NCI-H2081 treated with DMSO at 0.1 percent for 48 hours (cell line): ENCODE data around the gene ADAMTS19.
"Not testable (repeated sequence)": the region's sequence is repeated elsewhere in the genome, so short reads cannot be mapped to it uniquely, and the experiment has no call there.

Experiments
- DNase-seq: peaks from one replicate; lab custom pipeline; 2025; lab: John Stamatoyannopoulos, UW

ADAMTS19 gene

DNA sequence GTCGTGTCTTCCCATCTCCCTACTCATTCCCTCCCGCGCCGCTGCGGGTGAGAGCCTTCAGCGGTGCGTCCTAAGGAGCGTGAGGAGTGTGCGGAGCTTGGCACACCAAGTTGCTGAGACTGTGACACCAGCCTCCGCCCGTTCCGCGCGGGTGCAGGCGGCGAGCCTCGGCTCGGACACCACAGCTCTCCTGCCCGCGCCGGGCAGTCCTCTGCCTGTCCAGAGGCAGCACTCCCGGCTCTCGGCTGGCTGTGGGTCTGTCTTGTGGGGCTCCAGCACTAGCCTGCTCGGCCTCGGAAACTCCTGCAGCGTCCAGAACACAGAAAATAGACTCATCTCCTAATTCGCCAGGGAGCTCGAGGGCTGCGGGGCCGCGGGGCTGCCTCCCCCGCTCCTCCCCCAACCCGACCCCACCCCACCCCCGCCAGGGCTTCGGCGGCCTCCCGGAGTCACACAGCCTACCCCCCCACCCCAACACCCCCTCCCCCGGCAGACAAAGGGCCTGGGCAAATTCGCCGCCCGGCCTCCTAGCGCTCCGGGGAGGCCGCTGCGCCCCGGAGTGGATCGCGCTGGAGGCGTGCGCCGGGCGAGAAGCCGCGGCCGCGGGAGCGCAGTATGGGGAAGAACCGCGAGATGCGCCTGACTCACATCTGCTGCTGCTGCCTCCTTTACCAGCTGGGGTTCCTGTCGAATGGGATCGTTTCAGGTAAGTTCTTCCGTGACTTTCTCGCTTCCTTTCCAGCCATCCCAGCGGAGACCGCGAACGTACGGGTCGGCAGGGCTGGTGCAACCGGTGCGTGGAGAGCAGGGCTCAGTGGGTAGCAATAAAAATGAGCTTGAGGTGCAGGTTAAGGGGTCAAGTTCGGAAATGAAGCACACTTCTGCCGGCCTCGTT is at the start of gene ADAMTS19:
Gene ADAMTS19 (plus strand): TSS at position 522 of the 895 bp plus-strand sequence. CDS start 94 bp downstream, at position 616.
- no peak for DNase-seq

DNA sequence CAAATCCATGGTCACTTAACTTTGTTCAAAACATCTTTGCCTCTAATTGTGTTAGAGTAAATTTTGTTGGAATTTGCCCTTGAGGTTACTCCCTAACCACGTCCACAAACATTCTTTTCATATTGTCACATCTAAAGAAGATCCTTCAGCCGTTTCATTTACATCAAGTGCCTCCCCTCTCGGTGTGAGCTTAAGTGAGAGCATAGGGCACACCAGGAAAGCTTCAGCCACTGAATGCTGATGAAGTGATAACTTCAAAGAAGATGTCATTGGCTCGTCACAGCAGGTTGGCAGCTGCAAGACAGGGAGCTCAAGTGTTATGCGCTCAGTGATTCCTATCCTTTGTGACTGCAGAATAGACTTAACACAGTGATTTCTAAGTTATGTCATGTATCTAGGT is 49.6 kb upstream of the ADAMTS19 start:
- no peak for DNase-seq

DNA sequence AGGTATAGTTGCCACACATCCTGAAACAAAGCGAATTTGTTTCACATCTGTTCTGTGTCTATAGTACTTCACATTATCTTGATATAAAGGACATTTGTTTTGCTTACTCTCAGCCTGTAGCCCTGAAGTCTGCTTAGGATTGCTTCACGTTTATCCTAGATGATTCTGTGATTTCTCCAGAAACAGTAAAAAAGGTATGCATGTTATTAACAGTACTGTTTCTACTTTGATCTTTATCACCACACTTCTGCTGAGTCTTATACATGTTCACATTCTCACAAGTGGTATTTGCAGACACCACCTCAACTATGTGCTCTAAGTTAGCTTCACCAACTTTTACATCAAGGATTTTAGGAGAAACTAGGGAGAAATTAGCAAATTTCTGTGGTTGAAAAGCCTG is 47.4 kb upstream of the ADAMTS19 start:
- no peak for DNase-seq

GRCh38 chr5:129413570-129413969 is 46.5 kb upstream of the ADAMTS19 start:
- DNase-seq, result no peak

DNA sequence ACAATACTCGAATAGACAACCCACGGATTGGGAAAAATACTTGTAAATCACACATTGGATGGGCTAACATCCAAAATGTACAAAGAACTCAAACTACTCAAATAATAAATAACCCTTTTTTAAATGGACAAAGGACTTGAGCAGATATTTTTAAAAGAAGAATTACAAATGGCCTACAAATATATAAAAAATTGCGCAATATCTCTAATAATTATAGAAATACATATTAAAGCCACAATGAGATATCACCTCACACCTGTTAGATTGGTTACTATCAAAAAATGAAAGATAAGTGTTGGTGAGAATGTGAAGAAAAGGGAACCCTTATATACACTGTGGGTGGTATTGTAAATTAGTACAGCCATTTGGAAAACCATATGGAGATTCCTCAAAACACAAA is 40.8 kb upstream of the ADAMTS19 start:
- DNase-seq, result no peak

DNA sequence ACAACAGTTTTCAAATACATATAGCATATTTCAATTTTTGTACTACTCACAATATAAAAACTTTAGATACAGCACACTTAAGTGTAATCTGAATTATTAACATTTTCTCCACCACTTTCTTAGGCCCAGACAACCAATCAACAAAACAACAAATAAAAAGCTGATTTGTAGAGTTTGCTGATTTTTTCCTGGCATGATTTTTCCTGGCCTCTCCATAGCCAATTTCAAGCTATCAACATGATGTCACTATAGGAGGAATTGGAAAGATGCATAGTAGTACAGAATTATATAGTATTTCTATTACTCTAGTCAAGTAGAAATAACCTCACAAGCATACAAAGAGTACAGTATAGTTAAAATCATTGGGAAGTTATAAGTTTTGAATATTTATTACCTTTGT is 35.1 kb upstream of the ADAMTS19 start:
- DNase-seq, result no peak

GRCh38 chr5:129426071-129426470 is 34.0 kb upstream of the ADAMTS19 start:
- no peak for DNase-seq

- not testable (repeated sequence) for DNase-seq
These were observed 31.5 kb upstream of the ADAMTS19 start for GRCh38 chr5:129428636-129429035.

GRCh38 chr5:129431406-129431805 is 28.7 kb upstream of the ADAMTS19 start:
- DNase-seq, result no peak

DNA sequence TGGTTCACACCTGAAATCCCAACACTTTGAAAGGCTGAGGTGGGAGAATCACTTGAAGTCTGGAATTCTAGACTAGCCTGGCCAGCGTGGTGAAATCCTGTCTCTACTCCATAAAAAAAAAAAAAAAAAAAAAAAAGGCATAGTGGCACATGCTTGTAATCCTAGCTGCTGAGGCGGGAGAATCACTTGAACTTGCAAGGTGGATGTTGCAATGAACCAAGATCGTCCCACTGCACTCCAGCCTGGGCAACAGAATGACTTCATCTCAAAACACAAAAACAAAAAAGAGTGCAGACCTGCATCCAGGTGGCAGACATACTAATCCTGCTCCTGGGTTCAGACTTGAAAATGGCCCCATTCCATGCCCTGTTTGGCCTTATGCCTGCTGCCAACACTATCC is 21.8 kb upstream of the ADAMTS19 start:
- no peak for DNase-seq

- no peak for DNase-seq
These were observed 19.7 kb upstream of the ADAMTS19 start for GRCh38 chr5:129440424-129440823.

DNA sequence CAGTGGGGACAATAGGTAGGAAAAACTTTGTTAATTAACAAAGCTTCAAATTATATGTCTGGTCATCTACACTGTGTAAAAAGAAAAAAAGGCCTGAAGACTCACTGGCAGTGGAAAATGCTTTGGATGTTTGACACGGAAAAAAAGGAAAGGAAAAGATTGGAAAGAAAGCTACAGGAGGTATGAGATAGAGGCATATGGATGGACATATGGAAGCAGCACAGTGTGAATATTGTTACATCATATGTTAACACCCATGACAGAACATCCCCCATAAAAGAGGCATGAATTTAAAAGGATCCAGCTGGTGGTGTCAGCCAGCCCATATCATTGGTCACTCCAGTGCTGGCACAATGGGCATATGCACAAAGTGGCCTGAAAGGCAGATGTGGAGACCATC is 19.0 kb upstream of the ADAMTS19 start:
- no peak for DNase-seq

GRCh38 chr5:129445379-129445778 is 14.7 kb upstream of the ADAMTS19 start:
- no peak for DNase-seq

DNA sequence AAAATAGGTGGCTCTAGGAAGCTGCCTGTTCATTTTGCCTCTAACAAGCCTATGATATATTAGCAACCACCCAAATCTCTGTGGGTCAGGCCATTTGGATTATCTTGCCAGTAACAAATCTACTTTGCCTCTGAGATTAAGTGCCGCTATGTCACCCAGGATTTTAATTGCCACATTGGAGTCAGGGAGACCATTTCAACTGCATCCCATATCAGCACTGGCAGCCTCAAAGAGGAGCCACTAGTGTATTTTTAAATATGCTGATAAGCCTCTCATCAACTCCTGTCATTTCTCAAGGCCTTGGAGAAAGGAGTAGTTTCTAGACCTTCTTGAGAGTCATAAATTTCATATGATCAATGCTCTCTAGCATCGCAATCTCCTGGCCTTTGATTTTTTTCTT is 12.1 kb upstream of the ADAMTS19 start:
- DNase-seq, result no peak

GRCh38 chr5:129448654-129449053 is 11.4 kb upstream of the ADAMTS19 start:
- DNase-seq, result no peak

DNA sequence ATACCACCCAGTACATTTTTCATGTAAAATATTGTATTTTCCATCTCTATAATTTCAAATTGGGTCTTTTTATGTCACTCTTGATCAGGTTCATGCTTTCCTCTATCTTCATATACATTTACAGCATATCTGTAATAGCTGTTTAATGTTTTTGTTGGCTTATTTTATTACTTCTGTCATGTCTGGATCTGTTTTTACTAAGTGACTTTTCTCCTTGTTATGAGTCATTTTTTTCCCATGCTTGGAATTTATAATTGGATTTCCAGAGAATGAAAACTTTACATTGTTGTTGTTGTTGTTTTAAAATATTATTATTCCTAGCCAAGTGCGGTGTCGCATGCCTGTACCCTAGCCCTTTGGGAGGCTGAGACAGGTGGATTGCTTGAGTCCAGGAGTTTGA is 5.6 kb upstream of the ADAMTS19 start:
- no peak for DNase-seq

DNA sequence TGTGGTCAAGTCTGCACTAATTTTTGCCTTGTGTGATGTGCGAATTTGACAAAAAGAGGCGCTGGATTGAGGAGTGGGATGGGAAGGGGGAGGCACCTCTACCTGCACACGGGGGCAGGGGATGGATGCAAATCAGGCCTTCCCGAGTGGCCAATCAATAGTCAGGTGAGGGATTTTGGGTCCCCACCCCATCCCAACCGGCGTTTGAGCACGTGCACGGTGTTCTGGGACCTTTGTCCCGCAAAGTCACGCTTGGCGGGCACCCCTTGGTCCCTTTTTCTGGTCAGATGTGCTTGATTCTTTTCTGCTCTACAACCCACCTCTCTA is 685 bp upstream of the ADAMTS19 start:
- no peak for DNase-seq

- no peak for DNase-seq
These were observed 506 bp downstream of the ADAMTS19 start for GRCh38 chr5:129460672-129460935.

DNA sequence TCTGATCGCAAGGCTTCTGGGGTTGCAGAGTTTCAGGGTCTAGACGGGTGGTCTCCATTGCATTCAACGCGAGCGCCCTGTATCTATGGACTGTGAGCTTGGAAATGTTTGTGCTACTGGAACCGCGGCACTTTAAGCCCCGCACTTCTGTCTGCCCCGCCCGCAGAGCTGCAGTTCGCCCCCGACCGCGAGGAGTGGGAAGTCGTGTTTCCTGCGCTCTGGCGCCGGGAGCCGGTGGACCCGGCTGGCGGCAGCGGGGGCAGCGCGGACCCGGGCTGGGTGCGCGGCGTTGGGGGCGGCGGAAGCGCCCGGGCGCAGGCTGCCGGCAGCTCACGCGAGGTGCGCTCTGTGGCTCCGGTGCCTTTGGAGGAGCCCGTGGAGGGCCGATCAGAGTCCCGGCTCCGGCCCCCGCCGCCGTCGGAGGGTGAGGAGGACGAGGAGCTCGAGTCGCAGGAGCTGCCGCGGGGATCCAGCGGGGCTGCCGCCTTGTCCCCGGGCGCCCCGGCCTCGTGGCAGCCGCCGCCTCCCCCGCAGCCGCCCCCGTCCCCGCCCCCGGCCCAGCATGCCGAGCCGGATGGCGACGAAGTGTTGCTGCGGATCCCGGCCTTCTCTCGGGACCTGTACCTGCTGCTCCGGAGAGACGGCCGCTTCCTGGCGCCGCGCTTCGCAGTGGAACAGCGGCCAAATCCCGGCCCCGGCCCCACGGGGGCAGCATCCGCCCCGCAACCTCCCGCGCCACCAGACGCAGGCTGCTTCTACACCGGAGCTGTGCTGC is 1.0 kb downstream of the ADAMTS19 start:
- DNase-seq, result no peak

DNA sequence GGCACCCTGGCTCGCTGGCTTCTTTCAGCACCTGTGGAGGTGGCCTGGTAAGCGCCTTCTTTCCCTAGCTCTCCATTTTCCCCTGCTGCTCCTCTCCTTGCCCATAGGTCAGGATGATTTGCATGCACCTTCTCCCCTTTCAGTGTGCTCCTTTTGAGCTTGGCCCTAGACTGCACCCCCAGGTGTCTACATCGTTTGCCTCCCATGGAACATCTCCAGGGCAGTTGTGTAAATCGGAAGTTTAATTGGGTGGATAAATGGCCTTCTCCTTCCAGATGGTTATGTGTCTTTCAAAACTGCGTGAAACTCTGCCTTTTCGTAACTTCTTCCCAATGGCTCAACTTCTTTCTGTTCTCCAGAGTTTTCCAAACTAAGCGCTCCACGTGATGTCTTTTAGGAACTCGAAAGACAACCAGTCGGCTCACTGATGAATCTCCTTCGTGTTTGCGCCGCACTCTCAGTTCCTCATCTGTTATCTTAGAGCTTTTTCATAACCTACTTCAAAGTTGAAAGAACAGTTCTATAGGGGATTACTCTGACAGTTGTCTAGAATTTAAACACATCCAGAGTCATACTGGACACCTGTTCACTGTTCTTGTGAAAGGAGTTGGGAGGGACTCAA is 1.7 kb downstream of the ADAMTS19 start:
- no peak for DNase-seq

- DNase-seq, result no peak
These were observed 5.8 kb downstream of the ADAMTS19 start for GRCh38 chr5:129465776-129466344.

GRCh38 chr5:129474544-129474943 is 14.4 kb downstream of the ADAMTS19 start:
- DNase-seq, result no peak

- DNase-seq, result no peak
These were observed 16.7 kb downstream of the ADAMTS19 start for GRCh38 chr5:129476751-129477150.
